Esophagus squamous epithelium (tissue), 4 donors: Measurements from ENCODE around the gene KRT7.

Source experiments
- POLR2A ChIP-seq, 4 donors: fragments of 450-650 bp; IDR thresholded peaks; one replicate each; pipeline ENCODE4 v1.6.1; 2017; ENCODE audit warnings: antibody characterized with exemption in 4 of 4, mild to moderate bottlenecking in 4 of 4, moderate library complexity in 3 of 4
- TF ChIP-seq, protein P1 (sequence below), 6 experiments: fragments of 450-650 bp in 4 of 6; fragments of 200-600 bp in 2 of 6; sonication (generic) in 2 of 6; IDR thresholded peaks; one replicate each; pipeline ENCODE4 v1.5.1; 2016 to 2019; ENCODE audit warnings: antibody characterized with exemption in 6 of 6, mild to moderate bottlenecking in 4 of 6, moderate library complexity in 4 of 6

GRCh38 chr12:52267699-52268098 is 34.7 kb downstream of the KRT7 start:
- TF ChIP-seq, protein P1, sequence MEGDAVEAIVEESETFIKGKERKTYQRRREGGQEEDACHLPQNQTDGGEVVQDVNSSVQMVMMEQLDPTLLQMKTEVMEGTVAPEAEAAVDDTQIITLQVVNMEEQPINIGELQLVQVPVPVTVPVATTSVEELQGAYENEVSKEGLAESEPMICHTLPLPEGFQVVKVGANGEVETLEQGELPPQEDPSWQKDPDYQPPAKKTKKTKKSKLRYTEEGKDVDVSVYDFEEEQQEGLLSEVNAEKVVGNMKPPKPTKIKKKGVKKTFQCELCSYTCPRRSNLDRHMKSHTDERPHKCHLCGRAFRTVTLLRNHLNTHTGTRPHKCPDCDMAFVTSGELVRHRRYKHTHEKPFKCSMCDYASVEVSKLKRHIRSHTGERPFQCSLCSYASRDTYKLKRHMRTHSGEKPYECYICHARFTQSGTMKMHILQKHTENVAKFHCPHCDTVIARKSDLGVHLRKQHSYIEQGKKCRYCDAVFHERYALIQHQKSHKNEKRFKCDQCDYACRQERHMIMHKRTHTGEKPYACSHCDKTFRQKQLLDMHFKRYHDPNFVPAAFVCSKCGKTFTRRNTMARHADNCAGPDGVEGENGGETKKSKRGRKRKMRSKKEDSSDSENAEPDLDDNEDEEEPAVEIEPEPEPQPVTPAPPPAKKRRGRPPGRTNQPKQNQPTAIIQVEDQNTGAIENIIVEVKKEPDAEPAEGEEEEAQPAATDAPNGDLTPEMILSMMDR (IDR thresholded peaks at IDR 0.05): no peak
- no peak for TF ChIP-seq POLR2A (IDR thresholded peaks at IDR 0.05)
